Tracheal epithelial cell (primary cell): ENCODE results near the gene EPB41L2. TPM values are rescaled to one million over a fixed set of nuclear protein-coding genes. Genes with fewer than 3 reads are reported as not detected.

ENCODE experiments used
- total RNA-seq: library from RNA; depleted of rRNA; stranded (reverse); fragments of >200 nt; gene quantifications from 2 replicates; pipeline ENCODE4 v1.2.1, GENCODE V29; 2014

The EPB41L2 gene
- total RNA-seq: 3.4 and 11.1 TPM in 2 replicates

DNA sequence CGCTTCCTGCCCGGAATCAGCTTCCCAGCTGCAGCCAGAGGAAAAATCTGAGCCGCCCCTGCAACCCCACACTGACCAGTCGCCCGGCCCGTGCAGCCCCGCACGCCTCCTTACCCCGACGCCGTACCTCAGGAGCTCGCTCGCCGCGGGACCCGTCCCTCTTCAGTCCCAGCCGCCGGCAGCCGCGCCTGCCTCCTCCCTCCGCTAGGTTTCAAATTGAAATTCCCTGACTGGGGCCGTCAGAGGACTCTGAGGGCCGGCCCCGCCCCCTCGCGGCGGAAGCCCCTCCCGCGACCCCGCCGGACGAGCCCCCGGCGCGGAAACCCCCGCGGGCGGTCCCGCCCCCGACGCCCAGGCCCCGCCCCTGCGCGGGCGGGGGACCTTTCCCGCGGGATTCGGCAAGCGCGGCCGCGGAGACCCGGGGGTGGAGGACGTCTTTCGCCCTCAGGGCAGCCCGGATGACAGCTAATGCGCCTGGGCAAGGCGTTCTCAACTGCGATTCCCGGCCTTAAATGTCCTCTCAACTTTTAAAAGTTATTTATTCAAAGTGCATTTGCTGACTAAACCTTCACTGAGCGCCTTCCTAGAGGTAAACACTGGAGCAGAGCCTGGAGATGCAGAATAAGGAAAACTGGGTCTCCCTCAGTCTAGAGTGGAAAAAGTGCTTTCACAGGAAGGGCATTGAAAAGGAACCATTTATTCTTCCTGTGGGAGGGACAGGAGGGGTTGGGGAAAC, at the start of gene EPB41L2:
EPB41L2 (minus strand) TSS at position 218 of the 736 bp plus-strand sequence. CDS start 106,760 bp downstream, outside the sequence.

DNA sequence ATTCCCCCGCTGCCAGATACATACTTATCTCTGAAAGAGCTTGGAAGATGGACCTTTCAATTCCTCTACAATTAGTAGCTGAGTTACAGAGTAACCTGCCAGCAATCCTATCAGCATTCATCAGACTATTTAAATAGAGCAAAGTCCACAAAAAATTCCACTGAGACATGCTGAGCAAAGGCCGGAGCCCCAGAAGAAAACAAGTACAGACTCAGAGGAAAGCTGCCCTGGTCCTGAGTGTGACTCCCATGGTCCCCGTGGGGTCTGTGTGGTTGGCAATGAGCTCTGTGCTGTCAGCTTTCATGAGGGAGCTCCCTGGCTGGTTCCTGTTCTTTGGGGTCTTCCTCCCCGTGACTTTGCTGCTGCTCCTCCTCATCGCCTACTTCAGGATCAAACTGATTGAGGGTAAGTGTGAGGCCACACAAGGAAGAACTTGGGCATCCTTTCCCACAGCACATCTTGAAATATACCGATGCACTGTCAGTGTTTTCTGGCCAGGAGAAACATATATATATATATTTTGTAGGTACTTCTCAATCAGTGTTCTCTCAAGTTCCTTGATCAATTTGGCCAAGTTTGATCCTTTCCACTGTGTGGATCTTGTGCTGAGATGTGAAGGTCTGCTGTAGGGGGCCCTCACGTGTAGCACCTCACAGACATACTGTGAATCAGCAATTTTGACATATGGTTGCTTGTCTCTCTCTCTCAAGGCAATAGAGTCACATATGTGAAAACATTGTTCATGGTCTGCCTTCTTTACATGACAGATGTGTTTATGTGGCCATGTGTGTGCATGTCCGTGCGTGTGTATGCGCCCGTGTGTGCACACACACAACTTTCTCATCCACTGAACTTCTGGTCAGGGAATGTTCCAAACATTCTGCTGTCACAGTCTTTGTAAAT, 235.5 kb downstream of the EPB41L2 start, which contains the start of gene SMLR1:
SMLR1 (plus strand) TSS at position 160 of the 903 bp plus-strand sequence; CDS start at position 168, 8 bp downstream.

Other genes with a start within 250 kb of the EPB41L2 start
- not detected in 2 replicates for gene SMLR1, start 235.8 kb downstream of the EPB41L2 start, total RNA-seq
- gene AKAP7, start 72.2 kb upstream of the EPB41L2 start, total RNA-seq: 0.85 and 2.2 TPM in 2 replicates